ENCODE measurements around the gene GAS6.

The GAS6 gene

DNA sequence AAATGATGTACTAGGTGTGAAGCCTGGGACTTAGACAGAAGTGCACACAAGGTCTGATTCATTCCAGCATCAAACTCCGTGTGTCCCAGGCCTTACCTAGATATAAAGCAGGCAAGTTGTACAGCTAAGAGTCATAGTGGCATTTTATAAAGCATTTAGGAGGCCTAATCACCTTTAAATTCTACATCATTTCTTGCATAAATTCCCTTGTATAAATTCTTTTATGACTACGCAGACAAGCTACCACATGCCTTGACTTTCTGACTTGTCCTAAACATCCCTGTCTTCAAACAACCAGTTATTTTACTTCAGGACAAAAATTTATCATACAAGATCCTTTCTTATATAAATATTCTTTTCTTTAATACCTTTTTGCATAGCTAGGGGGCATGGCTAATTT, 82.3 kb downstream of the GAS6 start:
- Histone ChIP-seq H3K27me3 (replicated peaks; ENCODE audit: control insufficient read depth, insufficient read depth, low read length) (no peaks in the 10 kb centered on the region; the same call in none of the 2 replicates), H3K36me3 (ENCODE audit: control insufficient read depth, insufficient read depth, low read length) (no peaks in the 10 kb centered on the region), H3K4me3 (replicated peaks; ENCODE audit: low read depth, low read length) (no peak overlapping the region)
- TF ChIP-seq, protein P1, sequence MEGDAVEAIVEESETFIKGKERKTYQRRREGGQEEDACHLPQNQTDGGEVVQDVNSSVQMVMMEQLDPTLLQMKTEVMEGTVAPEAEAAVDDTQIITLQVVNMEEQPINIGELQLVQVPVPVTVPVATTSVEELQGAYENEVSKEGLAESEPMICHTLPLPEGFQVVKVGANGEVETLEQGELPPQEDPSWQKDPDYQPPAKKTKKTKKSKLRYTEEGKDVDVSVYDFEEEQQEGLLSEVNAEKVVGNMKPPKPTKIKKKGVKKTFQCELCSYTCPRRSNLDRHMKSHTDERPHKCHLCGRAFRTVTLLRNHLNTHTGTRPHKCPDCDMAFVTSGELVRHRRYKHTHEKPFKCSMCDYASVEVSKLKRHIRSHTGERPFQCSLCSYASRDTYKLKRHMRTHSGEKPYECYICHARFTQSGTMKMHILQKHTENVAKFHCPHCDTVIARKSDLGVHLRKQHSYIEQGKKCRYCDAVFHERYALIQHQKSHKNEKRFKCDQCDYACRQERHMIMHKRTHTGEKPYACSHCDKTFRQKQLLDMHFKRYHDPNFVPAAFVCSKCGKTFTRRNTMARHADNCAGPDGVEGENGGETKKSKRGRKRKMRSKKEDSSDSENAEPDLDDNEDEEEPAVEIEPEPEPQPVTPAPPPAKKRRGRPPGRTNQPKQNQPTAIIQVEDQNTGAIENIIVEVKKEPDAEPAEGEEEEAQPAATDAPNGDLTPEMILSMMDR (IDR thresholded peaks at IDR 0.05; ENCODE audit: insufficient read depth, low read length, poor library complexity, severe bottlenecking): no peak
- no peak for DNase-seq (ENCODE audit: extremely low read depth, insufficient read length)

DNA sequence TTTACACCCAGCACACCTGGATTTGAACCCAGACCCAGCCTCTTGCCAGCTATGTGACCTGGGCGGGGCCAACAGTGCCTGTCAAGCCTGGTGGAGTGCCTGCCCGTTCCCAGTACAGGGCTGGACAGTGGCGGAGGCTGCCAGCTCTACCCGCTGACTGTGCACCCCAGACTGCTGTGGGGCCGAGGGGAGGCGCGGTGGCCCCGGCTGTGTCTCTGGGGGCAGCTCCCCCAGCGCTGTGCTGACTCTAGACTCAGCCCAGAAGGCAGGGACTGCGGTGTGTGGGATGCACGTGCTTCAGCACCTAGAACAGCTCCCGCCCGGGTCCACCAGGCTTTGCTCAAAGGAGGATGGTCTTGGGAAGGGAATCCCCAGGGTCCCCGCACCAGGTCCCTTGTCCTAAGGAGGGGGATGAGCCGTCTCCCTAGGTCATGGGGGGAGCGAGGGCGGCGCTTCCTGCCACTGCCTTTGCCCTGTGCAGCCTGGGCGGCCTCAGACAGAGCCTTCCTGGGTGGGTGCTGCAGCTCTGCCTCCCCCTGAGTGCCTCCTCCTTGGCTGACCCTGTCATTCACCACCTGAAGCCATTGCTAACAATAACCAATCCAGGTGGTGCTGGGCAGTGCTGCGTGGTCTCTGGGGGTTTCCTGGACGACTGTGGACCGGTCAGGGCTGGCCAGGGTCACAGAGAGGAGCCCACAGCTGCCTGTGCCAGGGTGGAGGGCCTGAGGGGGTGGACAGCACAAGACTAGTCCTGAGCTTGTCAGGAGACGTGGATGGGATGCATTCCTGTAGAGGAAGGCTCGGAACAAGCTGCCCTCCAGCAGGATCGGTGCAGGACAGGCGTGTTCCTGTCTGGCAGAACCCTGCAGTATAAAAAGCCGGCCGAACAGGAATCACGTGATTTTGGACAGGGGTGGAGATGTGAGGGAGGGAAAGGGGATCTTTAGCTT, 86.3 kb downstream of the GAS6 start:
- DNase-seq (ENCODE audit: extremely low read depth, insufficient read length): no peak
- no peaks in the 10 kb centered on the region for H3K27me3 ChIP-seq (replicated peaks; ENCODE audit: control insufficient read depth, insufficient read depth, low read length)
- TF ChIP-seq, protein P1 (IDR thresholded peaks at IDR 0.05; ENCODE audit: insufficient read depth, low read length, poor library complexity, severe bottlenecking): no peak
- no peaks in the 10 kb centered on the region for H3K36me3 ChIP-seq (ENCODE audit: control insufficient read depth, insufficient read depth, low read length)
- H3K4me3 ChIP-seq (replicated peaks; ENCODE audit: low read depth, low read length): no peak overlapping the region

DNA sequence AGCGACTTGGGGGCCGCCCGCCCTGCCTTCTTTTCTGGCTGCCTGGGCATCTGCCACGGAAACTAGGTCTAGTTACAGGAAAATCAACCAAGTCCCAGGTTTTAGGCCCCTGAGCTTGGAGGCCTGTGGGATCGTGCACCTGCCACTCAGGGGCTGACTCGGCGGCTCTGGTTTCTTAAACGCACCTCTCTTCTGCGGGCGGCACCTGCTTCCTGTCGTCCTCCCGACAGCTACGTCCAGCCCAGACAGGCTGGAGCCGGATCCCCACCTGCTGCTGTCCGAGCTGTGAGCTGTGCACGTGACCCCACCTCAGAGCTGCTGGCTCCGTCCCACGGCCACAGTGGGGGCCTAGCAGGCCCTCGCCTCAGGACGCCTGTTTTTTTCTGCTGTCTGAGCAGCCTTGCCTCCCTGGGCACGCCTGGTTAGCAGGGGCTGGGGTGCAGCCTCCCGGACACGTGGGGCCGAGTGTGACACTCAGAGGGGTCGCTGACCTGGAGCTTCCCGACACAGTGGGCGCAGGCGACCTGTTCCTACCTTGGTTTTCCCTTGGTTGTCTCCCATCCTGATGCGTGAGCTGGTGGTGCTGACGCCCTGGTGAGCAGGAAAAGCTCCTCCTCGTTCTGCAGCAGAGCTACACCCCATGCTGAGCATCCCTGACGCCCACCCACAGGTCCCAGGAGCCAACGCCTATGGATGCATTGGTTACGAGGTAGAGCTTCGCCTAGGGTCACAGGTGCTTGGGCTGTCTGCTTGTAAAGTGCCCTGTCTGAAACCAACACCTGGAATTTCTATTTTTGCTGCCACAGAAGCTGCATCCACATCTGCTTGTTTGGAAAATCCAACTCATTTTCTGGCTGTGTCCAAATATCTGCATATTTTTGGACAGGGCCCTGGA, 87.4 kb downstream of the GAS6 start:
- Histone ChIP-seq H3K4me3 (replicated peaks; ENCODE audit: low read depth, low read length) (no peak overlapping the region), H3K36me3 (ENCODE audit: control insufficient read depth, insufficient read depth, low read length) (no peaks in the 10 kb centered on the region), H3K27me3 (replicated peaks; ENCODE audit: control insufficient read depth, insufficient read depth, low read length) (no peaks in the 10 kb centered on the region)
- no peak for DNase-seq (ENCODE audit: extremely low read depth, insufficient read length)
- TF ChIP-seq, protein P1 (IDR thresholded peaks at IDR 0.05; ENCODE audit: insufficient read depth, low read length, poor library complexity, severe bottlenecking): no peak

DNA sequence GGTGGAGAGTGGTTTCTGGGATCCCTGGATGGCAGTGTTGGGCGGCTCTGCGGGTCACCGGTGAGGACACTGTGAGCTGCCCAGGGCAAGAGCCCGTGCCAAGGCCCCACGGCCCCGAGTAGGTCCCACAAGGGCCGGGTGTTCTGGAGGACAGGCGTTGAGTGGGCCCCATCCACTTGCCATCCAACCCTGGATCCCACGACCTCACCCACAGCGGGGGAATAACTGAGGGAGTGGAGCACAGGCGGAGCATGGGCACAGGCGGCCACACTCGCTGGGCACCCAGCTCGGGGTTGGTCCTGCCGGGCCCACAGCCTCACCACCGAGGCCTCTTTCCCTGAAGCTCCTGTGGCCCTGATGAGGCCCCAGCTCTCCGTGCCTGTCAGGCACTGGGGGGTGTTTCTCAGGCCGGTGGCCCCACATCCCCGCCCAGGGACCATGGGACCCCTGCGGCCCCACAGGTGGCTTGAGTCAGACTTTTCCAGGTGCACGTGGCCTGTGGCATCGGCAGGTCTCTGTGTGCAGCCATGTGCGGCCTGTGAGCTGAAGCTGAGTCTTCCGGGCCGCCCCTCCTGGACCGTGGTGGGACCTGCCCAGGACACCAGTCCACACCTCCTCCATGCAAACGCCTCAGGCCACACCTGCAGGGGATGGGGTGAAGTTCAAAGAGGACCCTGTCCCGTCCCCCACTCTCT, 88.3 kb downstream of the GAS6 start:
- TF ChIP-seq, protein P1 (IDR thresholded peaks at IDR 0.05; ENCODE audit: insufficient read depth, low read length, poor library complexity, severe bottlenecking): no peak
- no peaks in the 10 kb centered on the region for H3K27me3 ChIP-seq (replicated peaks; ENCODE audit: control insufficient read depth, insufficient read depth, low read length)
- no peak overlapping the region for H3K4me3 ChIP-seq (replicated peaks; ENCODE audit: low read depth, low read length)
- DNase-seq (ENCODE audit: extremely low read depth, insufficient read length): no peak
- H3K36me3 ChIP-seq (ENCODE audit: control insufficient read depth, insufficient read depth, low read length): no peaks in the 10 kb centered on the region
